ENCODE measurements around the gene SMG5.
"Not testable (repeated sequence)": the region's sequence is repeated elsewhere in the genome, so short reads cannot be mapped to it uniquely, and the experiment has no call there.

SMG5 gene

DNA sequence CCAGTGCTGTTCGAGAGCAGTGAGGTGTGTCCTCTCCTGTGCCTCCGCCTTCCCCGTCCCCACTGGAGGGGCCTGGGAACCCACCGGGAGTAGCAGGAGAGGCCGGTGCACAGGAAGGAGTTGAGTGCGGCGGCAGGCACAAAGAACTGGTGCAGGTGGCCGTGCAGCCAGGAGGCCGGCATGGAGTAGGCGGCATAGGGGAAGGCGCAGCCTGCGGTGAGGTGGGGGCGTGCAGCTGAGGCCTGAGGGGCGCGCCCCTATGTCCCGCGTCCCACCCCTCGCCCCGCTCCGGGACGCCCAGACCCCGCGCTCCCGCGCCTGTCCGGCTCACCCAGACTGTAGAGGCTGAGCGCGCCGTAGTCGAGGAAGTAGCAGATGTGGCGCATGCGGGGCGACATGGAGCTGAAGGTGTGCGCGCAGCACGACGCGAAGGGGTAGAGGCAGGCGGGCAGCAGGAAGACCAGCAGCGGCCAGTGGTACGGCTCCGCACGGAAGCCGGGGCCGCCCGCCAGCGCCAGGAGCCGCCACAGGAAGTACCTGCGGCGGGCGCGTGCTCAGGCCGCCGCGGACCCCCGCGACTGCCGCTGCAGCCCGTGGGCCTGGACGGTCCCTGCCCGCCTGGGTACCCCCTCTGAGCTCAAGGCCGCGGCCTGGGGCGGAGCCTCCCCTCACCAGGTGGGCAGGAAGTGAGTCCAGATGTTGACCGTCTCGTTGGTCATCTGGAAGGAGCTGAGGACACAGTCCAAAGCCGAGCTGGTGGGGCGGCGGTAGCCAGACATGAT is 37.0 kb downstream of the SMG5 start:
- DNase-seq = peak; percentile 36

DNA sequence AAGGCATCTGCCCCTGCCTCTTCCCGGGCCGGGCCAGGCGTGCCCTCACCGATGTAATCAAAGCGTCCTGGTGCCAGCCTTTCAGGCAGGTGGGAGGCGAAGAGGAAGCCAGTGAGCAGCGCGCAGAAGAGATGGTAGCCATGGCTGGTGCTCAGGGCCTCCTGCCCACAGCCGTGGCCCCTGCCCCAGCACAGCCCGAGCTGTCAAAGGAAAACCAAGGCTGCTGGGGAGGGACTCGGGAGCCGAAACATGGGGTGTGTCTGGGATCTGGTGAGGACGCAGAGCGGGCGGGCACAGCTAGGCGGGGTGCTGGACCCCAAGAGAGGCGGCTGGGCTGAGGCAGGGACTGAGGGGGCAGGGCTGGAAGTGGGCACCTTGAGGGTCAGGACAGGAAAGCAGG is 37.9 kb downstream of the SMG5 start:
- DNase-seq = no peak

GRCh38 chr1:156244126-156244525 is 38.5 kb downstream of the SMG5 start:
- no peak for DNase-seq

DNA sequence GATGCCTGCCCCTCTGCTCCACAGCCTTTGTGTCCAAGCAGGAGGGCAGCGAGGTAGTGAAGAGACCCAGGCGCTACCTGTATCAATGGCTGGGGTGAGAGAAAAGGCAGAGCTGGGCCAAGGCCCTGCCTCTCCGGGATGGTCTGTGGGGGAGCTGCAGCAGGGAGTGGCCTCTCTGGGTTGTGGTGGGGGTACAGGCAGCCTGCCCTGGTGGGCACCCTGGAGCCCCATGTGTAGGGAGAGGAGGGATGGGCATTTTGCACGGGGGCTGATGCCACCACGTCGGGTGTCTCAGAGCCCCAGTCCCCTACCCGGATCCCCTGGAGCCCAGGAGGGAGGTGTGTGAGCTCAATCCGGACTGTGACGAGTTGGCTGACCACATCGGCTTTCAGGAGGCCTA is 39.9 kb downstream of the SMG5 start:
- DNase-seq = no peak

- no peak for DNase-seq
Measured at GRCh38 chr1:156241926-156242325, 40.7 kb downstream of the SMG5 start, which contains the start of gene BGLAP. TSS of gene BGLAP (plus strand) at chr1:156242184. CDS start at chr1:156242232, 48 bp downstream.

DNA sequence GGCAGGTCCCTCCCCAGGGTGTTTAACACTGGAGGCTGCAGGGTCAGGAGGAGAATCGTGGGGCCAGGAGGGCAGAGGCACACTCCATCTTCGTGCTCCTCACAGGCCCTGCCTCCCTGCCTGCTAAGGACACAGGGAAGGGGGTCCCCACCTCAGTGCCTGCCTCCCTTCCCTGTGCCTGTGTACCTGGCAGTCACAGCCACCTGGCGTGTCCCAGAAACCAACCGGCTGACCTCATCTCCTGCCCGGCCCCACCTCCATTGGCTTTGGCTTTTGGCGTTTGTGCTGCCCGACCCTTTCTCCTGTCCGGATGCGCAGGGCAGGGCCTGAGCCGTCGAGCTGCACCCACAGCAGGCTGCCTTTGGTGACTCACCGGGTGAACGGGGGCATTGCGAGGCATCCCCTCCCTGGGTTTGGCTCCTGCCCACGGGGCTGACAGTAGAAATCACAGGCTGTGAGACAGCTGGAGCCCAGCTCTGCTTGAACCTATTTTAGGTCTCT is 41.3 kb downstream of the SMG5 start:
- no peak for DNase-seq

- DNase-seq = no peak
Measured at GRCh38 chr1:156238248-156238647, 44.4 kb downstream of the SMG5 start.

DNA sequence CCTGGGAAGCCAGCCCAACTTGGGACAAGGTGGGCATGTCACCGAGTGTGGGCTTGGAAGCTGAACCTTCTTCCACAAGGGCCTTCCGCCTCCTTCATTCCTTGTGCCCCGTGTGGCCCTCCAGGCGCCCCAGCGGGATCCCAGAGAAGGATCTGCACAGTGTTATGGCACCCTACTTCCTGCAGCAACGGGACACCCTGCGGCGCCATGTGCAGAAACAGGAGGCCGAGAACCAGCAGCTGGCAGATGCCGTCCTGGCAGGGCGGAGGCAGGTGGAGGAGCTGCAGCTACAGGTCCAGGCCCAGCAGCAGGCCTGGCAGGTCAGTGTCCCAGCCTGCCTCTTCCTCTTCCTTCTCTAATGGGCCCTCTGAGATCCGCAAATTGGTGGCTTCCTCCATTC is 46.5 kb downstream of the SMG5 start:
- DNase-seq = no peak

DNA sequence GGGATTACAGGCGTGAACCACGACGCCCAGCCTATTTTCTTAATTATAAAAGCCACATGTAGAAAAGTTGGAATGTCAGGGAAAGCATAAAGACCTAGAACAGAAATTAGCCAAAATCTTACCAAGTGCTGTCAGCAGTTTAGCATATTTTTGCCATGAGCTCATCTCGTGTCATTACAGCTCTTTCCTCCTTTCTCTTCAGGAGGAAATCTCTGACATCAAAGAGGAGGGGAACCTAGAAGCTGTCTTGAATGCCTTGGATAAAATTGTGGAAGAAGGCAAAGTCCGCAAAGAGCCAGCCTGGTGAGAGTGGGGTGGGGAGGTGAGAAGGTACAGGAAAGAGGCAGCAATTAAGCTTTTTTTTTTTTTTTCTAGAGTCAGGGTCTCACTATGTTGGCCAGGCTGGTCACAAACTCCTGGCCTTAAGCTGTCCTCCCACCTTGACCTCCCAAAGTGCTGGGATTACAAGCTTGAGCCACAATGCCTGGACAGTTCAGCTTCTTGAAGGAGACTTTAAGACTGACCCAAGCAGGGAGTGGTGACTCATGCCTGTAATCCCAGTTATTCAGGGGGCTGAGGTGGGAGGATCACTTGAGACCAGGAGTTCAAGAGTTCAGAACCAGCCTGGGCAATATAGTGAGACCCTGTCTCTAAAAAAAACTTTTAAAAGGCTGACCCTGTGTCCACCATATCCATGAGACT is 49.0 kb downstream of the SMG5 start:
- no peak for DNase-seq

- DNase-seq = no peak
Measured at GRCh38 chr1:156232201-156232894, 50.3 kb downstream of the SMG5 start.

DNA sequence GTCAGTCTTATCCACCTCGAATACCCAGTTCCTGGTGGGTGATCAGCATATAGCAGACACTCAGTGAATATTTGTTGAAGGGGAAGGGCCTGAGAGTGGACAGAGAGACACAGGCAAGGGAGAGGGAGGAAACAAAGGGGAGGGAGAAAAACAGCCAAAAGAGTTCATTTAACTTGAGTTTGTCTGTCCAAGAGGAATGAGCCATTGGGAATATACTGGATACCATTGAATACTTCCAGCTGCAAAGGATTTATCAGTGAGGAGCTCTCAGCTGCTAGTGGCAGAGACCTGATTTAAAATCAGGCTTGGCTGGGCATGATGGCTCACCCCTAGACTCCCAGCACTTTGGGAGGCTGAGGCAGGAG is 52.2 kb downstream of the SMG5 start:
- no peak for DNase-seq

GRCh38 chr1:156229809-156230472 is 52.7 kb downstream of the SMG5 start:
- DNase-seq = no peak

DNA sequence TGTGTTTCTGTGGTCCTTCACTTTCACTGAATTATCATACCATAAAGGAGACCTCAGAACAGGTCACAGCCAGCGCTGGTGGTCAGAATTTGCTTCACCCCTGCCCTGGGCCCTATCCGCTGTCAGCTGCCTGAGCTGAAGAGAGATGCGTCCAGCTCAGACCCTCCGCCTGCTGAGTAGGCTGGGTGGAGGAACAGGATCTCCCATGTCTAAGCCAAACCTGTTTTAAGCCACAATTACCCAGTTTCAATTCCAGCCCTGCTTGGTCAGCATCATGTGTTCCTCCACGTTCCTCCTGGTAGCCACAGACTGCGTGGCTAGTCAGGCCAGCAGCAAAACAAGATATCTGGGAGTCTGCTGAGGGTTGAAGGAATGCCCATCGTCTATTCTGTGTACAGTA is 54.1 kb downstream of the SMG5 start:
- no peak for DNase-seq

DNA sequence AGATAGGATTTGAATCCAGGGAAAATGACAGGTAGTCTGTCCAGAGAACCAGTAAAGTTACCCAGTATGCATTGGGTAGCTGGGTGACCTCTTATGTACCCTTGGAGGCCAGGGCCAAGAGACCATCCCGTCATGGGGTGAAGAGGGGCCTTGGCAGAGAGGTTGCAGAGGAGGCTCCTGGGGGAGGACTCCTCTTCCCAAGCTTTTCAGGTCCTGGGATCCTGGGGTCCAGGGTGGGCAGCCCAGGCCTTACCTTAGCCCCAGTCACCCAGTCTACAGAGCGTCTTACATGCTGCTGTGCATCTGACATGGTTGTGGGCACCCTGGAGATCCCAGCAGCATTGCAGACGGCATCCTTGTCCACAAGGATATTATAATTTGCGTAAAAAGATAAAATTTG is 55.8 kb downstream of the SMG5 start:
- DNase-seq = no peak

DNA sequence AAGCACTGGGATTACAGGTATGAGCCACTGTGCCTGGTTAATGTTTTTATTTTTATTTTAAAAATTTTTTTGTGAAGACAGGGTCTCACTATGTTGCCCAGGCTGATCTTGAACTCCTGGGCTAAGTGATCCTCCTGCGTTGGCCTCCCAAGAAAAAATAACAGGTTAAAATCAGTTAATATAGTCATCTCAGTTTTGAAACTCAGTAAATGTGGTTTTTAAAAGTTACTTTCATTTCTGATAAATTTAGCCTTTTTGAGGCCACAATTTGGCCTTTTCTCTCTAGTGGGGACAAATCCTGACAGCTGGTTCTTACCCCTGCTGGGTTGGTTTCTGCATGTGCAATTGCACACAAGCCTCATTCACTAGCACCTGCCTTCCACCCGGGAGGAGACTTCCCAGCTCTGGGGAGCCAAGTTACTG is 56.5 kb downstream of the SMG5 start:
- DNase-seq = no peak

GRCh38 chr1:156225677-156226014 is 57.0 kb downstream of the SMG5 start:
- no peak for DNase-seq

DNA sequence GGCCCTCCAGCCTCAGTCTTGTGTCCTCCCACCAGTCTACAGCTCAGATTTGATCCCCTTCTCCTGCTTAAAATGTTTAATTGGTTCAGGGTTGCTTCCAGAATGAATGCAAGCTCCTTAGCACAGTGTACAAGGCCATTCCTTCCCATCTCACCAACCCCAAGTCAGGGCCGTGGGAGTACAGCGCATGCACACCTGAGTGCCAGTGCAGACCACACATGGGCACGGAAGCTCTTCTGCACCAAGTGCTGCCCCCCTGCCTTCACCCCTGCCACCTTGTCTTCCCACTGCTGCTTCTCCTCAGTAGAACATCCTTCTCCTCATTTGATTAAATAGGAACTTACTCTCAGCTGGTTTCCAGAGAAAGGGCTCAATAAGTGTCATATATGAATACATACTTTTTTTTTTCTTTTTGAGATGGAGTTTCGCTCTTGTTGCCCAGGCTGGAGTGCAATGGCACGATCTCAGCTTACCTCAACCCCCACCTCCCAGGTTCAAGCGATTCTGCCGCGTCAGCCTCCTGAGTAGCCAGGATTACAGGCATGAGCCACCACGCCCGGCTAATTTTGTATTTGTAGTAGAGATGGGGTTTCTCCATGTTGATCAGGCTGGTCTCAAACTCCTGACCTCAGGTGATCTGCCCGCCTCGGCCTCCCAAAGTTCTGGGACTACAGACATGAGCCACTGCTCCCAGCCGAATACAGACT is 60.5 kb downstream of the SMG5 start:
- DNase-seq = no peak

DNA sequence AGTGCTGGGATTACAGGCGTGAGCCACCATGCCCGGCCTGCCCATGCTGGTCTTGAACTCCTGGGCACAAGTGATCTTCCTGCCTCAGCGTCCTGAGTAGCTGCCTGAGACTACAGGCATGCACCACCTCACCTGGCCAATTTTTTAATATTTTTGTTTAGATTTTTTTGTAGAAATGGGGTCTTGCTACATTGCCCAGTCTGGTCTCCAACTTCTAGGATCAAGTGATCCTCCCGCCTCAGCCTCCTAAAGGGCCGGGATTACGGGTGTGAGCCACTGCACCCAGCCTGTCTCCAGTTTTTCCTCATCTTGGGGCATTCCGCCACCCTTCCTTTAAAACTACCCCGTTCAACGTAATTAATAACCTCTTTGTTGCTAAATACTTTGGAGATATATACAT is 62.4 kb downstream of the SMG5 start:
- no peak for DNase-seq

DNA sequence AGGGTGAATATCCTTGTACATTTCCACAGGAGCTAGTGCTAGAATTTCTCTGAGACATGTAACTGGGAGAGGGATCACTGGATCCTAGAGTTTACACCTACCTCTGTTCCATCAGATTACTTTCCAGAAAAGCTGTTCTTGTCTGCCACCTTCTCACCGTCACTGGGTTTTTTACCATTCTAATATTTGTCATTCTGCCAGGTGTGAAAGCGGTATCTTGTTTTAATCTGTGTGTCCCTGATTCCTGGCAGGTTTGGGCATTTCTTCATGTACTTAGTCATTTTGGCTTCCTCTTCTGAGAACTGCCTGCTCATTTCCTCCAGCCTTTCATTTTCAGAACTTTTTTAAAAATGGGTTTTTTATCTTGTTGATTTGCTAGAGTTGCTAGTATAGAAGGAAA is 64.8 kb downstream of the SMG5 start:
- DNase-seq = peak; percentile 30

GRCh38 chr1:156216361-156217086 is 66.1 kb downstream of the SMG5 start:
- not testable (repeated sequence) for DNase-seq

GRCh38 chr1:156214024-156214748 is 68.4 kb downstream of the SMG5 start:
- DNase-seq = no peak
